Right lobe of liver (tissue), 6 donors: ENCODE data around the gene NME3. TPM values are rescaled to one million over a fixed set of nuclear protein-coding genes. Genes with fewer than 3 reads are reported as not detected.

Experiments used
- ATAC-seq, 4 donors: fragments of 200-7000 bp; cut with Tn5 transposase; one replicate each; pipeline ENCODE4 v1.9.1; 2020; ENCODE audit warnings: mild to moderate bottlenecking in 4 of 4, moderate library complexity in 4 of 4
- DNase-seq, 3 donors: peaks; one replicate each; pipeline ENCODE4 v3.0.0-alpha.2; 2020
- H3K27ac ChIP-seq, 3 donors: fragments of 200-600 bp; one replicate each; pipeline ENCODE4 v1.8.0; 2022
- H3K27me3 ChIP-seq, 2 donors: fragments of 200-600 bp; one replicate each; pipeline ENCODE4 v1.8.0; 2022
- H3K36me3 ChIP-seq, 4 donors: fragments of 200-600 bp; sonication (generic) in 1 of 4; one replicate each; pipeline versions ENCODE4 v1.5.1 to v1.8.0; 2017 to 2022; ENCODE audit warnings: control low read depth in 1 of 4
- H3K4me1 ChIP-seq, 4 donors: fragments of 200-600 bp; sonication (generic) in 1 of 4; one replicate each; pipeline versions ENCODE4 v1.5.1 to v1.8.0; 2017 to 2022; ENCODE audit warnings: control low read depth in 1 of 4
- H3K4me3 ChIP-seq, 3 donors: fragments of 200-600 bp; one replicate each; pipeline ENCODE4 v1.8.0; 2022
- H3K9me3 ChIP-seq, 4 donors: fragments of 200-600 bp; sonication (generic) in 1 of 4; one replicate each; pipeline versions ENCODE4 v1.5.1 to v1.8.0; 2017 to 2022; ENCODE audit warnings: control low read depth in 1 of 4
- CTCF ChIP-seq, 4 donors: fragments of 200-600 bp in 3 of 4; fragments of 450-650 bp in 1 of 4; IDR thresholded peaks; one replicate each; pipeline versions ENCODE4 v1.5.1 to v1.8.0; 2016 to 2022; ENCODE audit warnings: antibody characterized with exemption in 4 of 4, mild to moderate bottlenecking in 2 of 4
- POLR2A ChIP-seq: fragments of 450-650 bp; IDR thresholded peaks from one replicate; pipeline ENCODE4 v1.6.1; 2017; ENCODE audit warnings: antibody characterized with exemption, mild to moderate bottlenecking
- WGBS: methylation state at CpG from one replicate; pipeline ENCODE4 v1.1.6; 2018; ENCODE audit warnings: low coverage, low lambda C conversion rate; ENCODE audit not compliant: insufficient coverage; ENCODE audit errors: missing lambda C conversion rate; 5-methylcytosine and 5-hydroxymethylcytosine counted together
- intact Hi-C, 2 donors: fragments of 100-400 bp; cut with DNase I; formaldehyde crosslinking; loops; one replicate each; pipeline versions ENCODE4 v1.11.2 to v1.14.1; 2022
- total RNA-seq, 6 experiments: library from RNA; depleted of rRNA in 2 of 6; stranded (reverse); fragments of >200 nt in 2 of 6; fragmentation: NEBNext Ultra II Directional in 3 of 6; extraction: Animal tissue kit (Norgen Biotek cat#: 25700) in 3 of 6; gene quantifications; one replicate each; pipeline versions ENCODE4 v1.1.0 to v1.2.4, GENCODE V29; 2016 to 2023
- donor health status: DM: no; HTN: yes; CAD: no.
- donor health status: DM: no; HTN: no; CAD: no.
- donor health status: DM: no; HTN: no; CAD: no.
- donor health status: DM: no; HTN: yes; CAD: no.
- donor health status: DM: no; HTN: yes; CAD: no.

Gene NME3
- total RNA-seq, 6 experiments from 2014 or later, result 17.9 to 36.1 (median 23.2) TPM

DNA sequence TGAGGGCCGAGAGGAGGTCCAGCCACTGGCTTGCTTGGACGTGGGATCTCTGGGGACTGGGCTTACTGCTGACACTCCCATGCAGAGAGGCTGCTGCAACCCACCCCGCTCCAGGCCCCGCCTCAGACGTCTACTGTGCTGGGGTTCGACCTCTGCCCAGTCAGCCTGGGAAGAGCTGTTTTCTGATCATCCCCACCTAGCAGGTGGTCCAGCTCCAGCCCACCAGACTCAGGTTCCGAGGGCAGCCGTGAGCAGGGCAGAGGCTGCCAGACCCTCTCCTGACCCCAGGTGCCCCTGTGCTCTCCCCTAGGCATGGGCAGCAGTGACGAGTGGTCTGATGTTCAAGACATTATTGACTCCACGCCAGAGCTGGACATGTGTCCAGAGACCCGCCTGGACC is 23.4 kb downstream of the NME3 start:
- Histone ChIP-seq H3K27ac (no peak overlapping the region), H3K36me3 (peaks cover 0 to 46% (median 16%) of the 10 kb centered on the region in 4 donors), H3K9me3 (no peaks in the 10 kb centered on the region), H3K4me1 (no peaks in the 10 kb centered on the region), H3K4me3 (no peak overlapping the region), H3K27me3 (no peaks in the 10 kb centered on the region)
- intact Hi-C loops, result no loop called here
- WGBS, result 92% methylated on average over 2 of the region's 11 CpGs
- DNase-seq (peak in 2 of 3 donors; percentile 29 to 40), ATAC-seq (no peak)
- TF ChIP-seq CTCF (IDR thresholded peaks at IDR 0.05) (no peak), POLR2A (no peak)

- Histone ChIP-seq H3K4me3 (no peak overlapping the region), H3K27ac (no peak overlapping the region), H3K9me3 (no peaks in the 10 kb centered on the region), H3K36me3 (peaks cover 0 to 46% (median 14%) of the 10 kb centered on the region in 4 donors), H3K4me1 (no peaks in the 10 kb centered on the region), H3K27me3 (no peaks in the 10 kb centered on the region)
- intact Hi-C loops, result no loop called here
- TF ChIP-seq POLR2A (no peak), CTCF (IDR thresholded peaks at IDR 0.05) (no peak)
- DNase-seq, result peak in 1 of 3 donors; percentile 35
- 91% methylated on average over 8 of the region's 31 CpGs for WGBS
- ATAC-seq, result no peak
Observed at GRCh38 chr16:1746693-1747195, 24.6 kb downstream of the NME3 start.

DNA sequence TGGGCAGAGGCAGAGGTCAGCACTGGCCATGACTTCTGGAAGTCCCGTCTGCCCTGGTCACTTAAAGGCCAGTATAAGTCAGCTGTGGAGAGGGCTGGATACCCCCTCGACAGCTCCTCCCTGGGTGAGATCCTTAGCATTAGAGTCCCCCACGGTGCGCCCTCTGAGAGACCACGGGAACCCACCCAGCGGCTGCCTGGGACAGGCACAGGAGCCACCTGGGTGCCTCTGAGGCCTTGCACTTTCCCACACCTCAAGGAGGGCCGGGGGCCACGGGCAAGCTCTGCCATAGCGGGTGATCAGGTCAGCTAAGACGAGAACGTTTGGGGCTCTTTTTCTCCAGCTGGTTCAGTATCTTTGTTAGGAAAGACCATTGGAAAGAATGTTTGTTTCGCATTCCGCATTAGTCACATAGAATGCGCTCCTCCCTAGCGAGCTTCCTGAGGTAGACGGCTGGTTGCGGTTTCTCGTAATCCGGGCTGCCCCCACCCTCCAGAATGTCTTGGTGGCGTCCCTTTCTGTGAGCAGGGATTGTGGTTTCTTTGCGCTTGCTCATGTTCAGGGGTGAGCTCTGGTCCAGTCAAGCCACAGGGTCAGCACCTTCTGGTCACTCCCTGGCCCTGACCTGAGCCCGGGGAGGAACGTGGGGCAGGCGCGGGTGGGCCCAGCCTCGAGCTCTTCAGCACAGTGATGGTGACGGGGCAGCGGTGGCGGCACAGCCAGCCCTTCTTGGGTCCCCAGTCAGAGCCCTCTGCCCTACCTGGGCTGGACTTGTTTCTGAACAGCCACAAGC is 25.2 kb downstream of the NME3 start:
- Histone ChIP-seq H3K27me3 (no peaks in the 10 kb centered on the region), H3K36me3 (peaks cover 0 to 46% (median 14%) of the 10 kb centered on the region in 4 donors), H3K4me3 (no peak overlapping the region), H3K9me3 (no peaks in the 10 kb centered on the region), H3K27ac (no peak overlapping the region), H3K4me1 (no peaks in the 10 kb centered on the region)
- ATAC-seq (no peak), DNase-seq (no peak)
- intact Hi-C loops, result no loop called here
- TF ChIP-seq POLR2A, result no peak
- TF ChIP-seq CTCF (IDR thresholded peaks at IDR 0.05), result no peak
- WGBS, result 85% methylated on average over 11 of the region's 29 CpGs

DNA sequence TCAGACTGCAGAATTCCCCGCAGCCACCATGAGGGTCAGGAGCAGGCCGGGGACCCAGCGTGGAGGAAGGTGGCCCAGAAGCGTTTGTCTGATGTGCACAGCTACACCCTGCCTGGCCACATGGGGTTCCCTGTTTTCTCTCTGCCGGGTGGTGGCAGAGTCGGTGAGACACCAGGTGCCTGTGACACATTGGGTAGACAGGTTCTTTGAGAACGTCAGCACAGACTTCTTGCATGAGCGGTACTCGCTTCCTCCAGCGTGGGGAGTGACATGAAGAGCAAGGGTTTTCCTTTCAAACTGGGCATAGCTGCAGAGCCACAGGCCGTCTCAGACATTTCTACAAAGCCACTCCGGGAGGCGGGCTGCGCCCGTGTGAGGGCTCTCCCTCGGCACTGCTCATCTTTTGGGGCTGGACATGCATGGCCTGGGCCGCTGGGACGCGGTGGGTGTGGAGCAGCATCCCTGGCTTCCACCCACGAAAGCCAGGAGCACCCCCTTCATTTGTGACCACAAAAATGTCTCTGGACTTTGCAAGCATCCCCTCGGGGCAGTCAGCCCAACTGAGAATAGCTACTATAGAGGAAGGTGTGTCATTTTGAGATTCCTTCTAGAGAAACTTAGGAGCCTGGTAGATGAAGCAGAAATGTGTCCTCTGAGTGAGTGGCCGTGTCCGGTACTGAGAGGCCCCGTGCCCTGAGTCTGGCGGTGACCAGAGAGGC is 26.0 kb downstream of the NME3 start:
- ATAC-seq, result no peak
- no peaks in the 10 kb centered on the region for H3K4me1 ChIP-seq

More for the DNA sequence above, 26.0 kb downstream of the NME3 start:
- Histone ChIP-seq H3K9me3 (no peaks in the 10 kb centered on the region), H3K36me3 (peaks cover 0 to 42% (median 14%) of the 10 kb centered on the region in 4 donors), H3K27ac (no peak overlapping the region), H3K27me3 (no peaks in the 10 kb centered on the region), H3K4me3 (no peak overlapping the region)
- 94% methylated on average over 10 of the region's 25 CpGs for WGBS
- no peak for TF ChIP-seq CTCF (IDR thresholded peaks at IDR 0.05)
- no peak for TF ChIP-seq POLR2A
- intact Hi-C loops, result no loop called here
- no peak for DNase-seq
